GM23338 (cell line): ENCODE data around the gene GSTA1.

Experiments used
- EZH2 ChIP-seq: fragments of 200-600 bp; sonication (generic); IDR thresholded peaks from one replicate; pipeline ENCODE4 v1.8.0; 2017; ENCODE audit warnings: antibody characterized with exemption, mild to moderate bottlenecking, low read depth; ENCODE audit not compliant: unreplicated experiment
- EZH2phosphoT487 ChIP-seq: fragments of 200-600 bp; sonication (generic); IDR thresholded peaks from one replicate; pipeline ENCODE4 v1.8.1; 2018; ENCODE audit warnings: antibody characterized with exemption; ENCODE audit not compliant: unreplicated experiment
- JUNB ChIP-seq: IDR thresholded peaks from one replicate; pipeline ENCODE4 v1.6.1; 2016; ENCODE audit warnings: antibody characterized with exemption; ENCODE audit not compliant: unreplicated experiment
- POLR2AphosphoS5 ChIP-seq: IDR thresholded peaks from 2 replicates; pipeline ENCODE4 v1.6.1; 2016; ENCODE audit warnings: antibody characterized with exemption, low read depth
- REST ChIP-seq: IDR thresholded peaks from one replicate; pipeline ENCODE4 v1.6.1; 2018; ENCODE audit warnings: antibody characterized with exemption; ENCODE audit not compliant: unreplicated experiment
- TF ChIP-seq, protein P1 (sequence below), 2 experiments: fragments of 200-600 bp in 1 of 2; sonication (generic) in 1 of 2; conservative IDR thresholded peaks; 2 replicates each; pipeline versions ENCODE4 v1.5.1 to v1.6.1; 2016 to 2017; ENCODE audit warnings: antibody characterized with exemption in 2 of 2, low read depth in 2 of 2, mild to moderate bottlenecking in 2 of 2, moderate library complexity in 1 of 2

DNA sequence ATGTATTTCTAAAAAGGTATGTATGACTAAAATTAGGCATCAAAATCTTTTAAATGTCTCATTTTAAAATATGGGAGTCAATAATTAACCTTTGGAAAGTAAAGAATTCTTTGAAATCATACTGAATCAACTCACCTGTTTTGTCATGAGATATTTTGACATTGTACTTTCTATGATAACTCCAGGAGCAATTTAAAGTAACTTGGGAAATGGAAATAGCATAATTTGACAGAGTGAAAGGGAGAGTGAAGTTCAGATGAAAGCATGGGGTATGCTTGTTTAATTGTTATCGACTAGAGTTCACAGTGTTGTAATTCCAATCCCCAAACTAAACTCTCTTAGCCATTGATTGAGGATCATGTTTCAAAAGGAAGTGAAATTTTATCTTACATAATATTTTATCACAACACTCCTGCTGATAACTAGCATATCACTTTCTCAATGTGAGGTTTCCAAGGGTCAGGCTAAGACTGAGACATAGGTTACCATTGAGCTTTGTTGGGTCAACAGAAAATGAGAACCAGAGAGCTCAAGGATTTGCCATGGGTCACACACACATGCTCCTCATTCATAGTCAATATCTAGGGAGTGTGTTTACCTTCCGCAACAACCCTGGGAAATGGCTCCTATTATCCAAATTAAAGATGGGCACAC, 2.3 kb downstream of the GSTA1 start:
- TF ChIP-seq, protein P1, sequence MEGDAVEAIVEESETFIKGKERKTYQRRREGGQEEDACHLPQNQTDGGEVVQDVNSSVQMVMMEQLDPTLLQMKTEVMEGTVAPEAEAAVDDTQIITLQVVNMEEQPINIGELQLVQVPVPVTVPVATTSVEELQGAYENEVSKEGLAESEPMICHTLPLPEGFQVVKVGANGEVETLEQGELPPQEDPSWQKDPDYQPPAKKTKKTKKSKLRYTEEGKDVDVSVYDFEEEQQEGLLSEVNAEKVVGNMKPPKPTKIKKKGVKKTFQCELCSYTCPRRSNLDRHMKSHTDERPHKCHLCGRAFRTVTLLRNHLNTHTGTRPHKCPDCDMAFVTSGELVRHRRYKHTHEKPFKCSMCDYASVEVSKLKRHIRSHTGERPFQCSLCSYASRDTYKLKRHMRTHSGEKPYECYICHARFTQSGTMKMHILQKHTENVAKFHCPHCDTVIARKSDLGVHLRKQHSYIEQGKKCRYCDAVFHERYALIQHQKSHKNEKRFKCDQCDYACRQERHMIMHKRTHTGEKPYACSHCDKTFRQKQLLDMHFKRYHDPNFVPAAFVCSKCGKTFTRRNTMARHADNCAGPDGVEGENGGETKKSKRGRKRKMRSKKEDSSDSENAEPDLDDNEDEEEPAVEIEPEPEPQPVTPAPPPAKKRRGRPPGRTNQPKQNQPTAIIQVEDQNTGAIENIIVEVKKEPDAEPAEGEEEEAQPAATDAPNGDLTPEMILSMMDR (conservative IDR thresholded peaks at IDR 0.05; ENCODE audit: low read depth in 2 of 2): no peak
- no peak for TF ChIP-seq EZH2
- TF ChIP-seq JUNB: no peak
- no peak for TF ChIP-seq EZH2phosphoT487
- no peak for TF ChIP-seq POLR2AphosphoS5
- no peak for TF ChIP-seq REST
